Activated T-helper 1 cell treated with anti-CD3 and anti-CD28 coated beads, Interleukin-12 subunit alpha, Interleukin-12 subunit beta, Interleukin-2, Interleukin-4 antibody, amounts not matched to agents 30 ng/mL and 10 ng/mL and 1 ng/mL, durations not matched to agents 14 hours and 24 hours and 36 hours (primary cell): ENCODE data around the gene TTC21B. TPM values are rescaled to one million over a fixed set of nuclear protein-coding genes. Genes with fewer than 3 reads are reported as not detected.

ENCODE experiments used
- DNase-seq: peaks from one replicate; pipeline ENCODE4 v3.0.0; 2021; ENCODE audit warnings: low spot score
- H3K27ac Mint-ChIP-seq: one replicate; pipeline ENCODE4 v1.8.0; 2021; ENCODE audit warnings: mild to moderate bottlenecking, mixed read lengths
- H3K27me3 Mint-ChIP-seq: one replicate; pipeline ENCODE4 v1.8.0; 2022; ENCODE audit warnings: mild to moderate bottlenecking, moderate library complexity, mixed read lengths; ENCODE audit not compliant: insufficient read depth
- H3K36me3 Mint-ChIP-seq: one replicate; pipeline ENCODE4 v1.8.0; 2021; ENCODE audit warnings: low read depth, mixed read lengths
- H3K4me1 Mint-ChIP-seq: one replicate; pipeline ENCODE4 v1.8.0; 2021; ENCODE audit warnings: low read depth, mixed read lengths
- H3K4me3 Mint-ChIP-seq: one replicate; pipeline ENCODE4 v1.8.0; 2021; ENCODE audit warnings: mild to moderate bottlenecking, moderate library complexity, mixed read lengths
- H3K9me3 Mint-ChIP-seq: one replicate; pipeline ENCODE4 v1.8.0; 2021; ENCODE audit warnings: mixed read lengths
- intact Hi-C: fragments of 100-400 bp; cut with micrococcal nuclease; formaldehyde crosslinking; loops from one replicate; pipeline ENCODE4 v1.15.1; 2024
- total RNA-seq: library from RNA; stranded (reverse); gene quantifications from 2 replicates; pipeline ENCODE4 v1.2.3, GENCODE V29; 2022

Gene TTC21B
- total RNA-seq, 1 donor from 2014 or later = 21.0 TPM

DNA sequence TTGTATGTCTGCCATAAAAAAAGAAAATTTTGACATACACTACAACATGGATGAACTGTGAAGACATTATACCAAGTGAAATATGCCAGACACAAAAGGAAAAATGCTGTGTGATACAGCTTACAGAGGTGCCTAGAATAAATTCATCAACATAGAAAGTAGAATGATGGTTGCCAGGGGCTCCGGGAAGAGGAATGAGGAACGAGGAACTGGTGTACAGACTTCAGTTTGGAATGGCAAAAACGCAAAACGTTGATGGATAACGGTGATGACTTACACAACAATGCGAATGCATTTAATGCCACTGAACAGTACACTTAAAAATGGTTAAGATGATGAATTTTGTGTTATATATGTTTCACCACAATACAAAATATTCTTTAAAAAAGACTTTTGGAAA lies 61.0 kb downstream of the TTC21B start:
- H3K36me3 Mint-ChIP-seq = peaks cover 26% of the 10 kb centered on the region
- no peaks in the 10 kb centered on the region for H3K27me3 Mint-ChIP-seq
- H3K4me1 Mint-ChIP-seq = no peaks in the 10 kb centered on the region
- intact Hi-C loops = no loop called here
- DNase-seq = no peak
- H3K27ac Mint-ChIP-seq = no peak overlapping the region
- no peak overlapping the region for H3K4me3 Mint-ChIP-seq
- no peaks in the 10 kb centered on the region for H3K9me3 Mint-ChIP-seq

DNA sequence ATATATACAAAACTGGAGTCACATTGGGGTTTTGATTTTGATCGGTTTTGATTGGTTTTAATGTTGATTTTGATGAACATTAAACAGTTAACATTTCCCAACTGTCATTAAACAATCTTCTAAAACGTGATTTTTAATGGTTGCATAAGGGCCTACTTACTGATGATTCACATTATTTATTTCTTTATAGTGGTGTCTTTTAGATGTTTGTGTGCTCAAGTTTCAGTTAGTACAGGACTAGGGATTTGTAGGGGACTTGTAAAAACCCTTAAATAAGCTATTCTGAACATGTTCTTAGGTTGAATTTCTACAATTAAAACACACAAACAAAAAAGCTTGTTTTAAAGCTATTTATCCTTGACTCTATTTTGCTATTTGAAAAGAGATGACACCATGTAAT lies 61.6 kb downstream of the TTC21B start:
- Mint-ChIP-seq H3K4me1 (no peaks in the 10 kb centered on the region), H3K27ac (no peak overlapping the region), H3K9me3 (no peaks in the 10 kb centered on the region), H3K36me3 (peaks cover 22% of the 10 kb centered on the region), H3K27me3 (no peaks in the 10 kb centered on the region), H3K4me3 (no peak overlapping the region)
- intact Hi-C loops = no loop called here
- DNase-seq = no peak

GRCh38 chr2:165891345-165891744 lies 62.2 kb downstream of the TTC21B start:
- Mint-ChIP-seq H3K4me3 (no peak overlapping the region), H3K27ac (no peak overlapping the region), H3K36me3 (peaks cover 22% of the 10 kb centered on the region), H3K4me1 (no peaks in the 10 kb centered on the region), H3K27me3 (no peaks in the 10 kb centered on the region), H3K9me3 (no peaks in the 10 kb centered on the region)
- intact Hi-C loops = no loop called here
- DNase-seq = no peak

DNA sequence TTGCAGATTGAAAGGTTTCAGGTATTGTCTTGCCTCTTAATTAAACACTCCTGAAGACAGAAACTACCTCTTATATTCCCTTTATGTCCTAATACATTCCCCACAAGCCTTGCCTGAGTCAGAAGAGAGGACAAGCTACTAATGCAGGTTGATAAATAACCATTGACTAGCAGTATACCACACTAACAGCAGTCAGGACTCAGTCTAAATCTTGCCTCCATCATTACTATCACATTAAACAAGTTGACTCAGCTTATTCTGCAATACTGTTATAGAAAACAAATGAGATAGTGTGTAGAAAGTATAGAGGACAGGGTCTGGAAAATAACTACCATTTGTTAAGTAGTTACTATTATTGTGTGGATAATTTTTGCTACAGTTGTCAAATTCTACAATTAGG lies 63.8 kb downstream of the TTC21B start:
- Mint-ChIP-seq H3K4me1 (no peaks in the 10 kb centered on the region), H3K27ac (no peak overlapping the region), H3K36me3 (peaks cover 27% of the 10 kb centered on the region), H3K27me3 (no peaks in the 10 kb centered on the region), H3K4me3 (no peak overlapping the region), H3K9me3 (no peaks in the 10 kb centered on the region)
- no peak for DNase-seq
- intact Hi-C loops = no loop called here

DNA sequence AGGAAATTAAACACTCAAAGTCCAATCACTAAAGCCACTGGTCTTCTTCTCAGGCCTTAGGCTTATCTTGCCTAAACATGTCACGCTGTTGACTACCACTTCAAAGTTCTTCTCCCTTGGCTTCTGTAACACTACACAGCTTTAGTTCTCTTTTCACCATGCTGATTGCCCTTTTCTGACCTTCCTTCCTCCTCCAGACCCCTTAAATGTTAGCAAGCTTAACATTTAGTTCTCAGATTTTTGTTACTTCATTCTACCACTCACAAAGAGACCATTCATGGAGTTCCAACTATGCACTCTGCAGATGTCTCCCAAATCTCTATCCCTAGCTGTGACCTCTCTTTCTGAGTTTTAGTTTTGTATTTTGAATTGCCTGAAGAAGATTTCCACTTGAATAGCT lies 64.4 kb downstream of the TTC21B start:
- no peaks in the 10 kb centered on the region for H3K9me3 Mint-ChIP-seq
- H3K4me1 Mint-ChIP-seq = no peaks in the 10 kb centered on the region
- no peak overlapping the region for H3K4me3 Mint-ChIP-seq
- peaks cover 29% of the 10 kb centered on the region for H3K36me3 Mint-ChIP-seq
- no peak overlapping the region for H3K27ac Mint-ChIP-seq
- H3K27me3 Mint-ChIP-seq = no peaks in the 10 kb centered on the region
- intact Hi-C loops = no loop called here
- DNase-seq = no peak

DNA sequence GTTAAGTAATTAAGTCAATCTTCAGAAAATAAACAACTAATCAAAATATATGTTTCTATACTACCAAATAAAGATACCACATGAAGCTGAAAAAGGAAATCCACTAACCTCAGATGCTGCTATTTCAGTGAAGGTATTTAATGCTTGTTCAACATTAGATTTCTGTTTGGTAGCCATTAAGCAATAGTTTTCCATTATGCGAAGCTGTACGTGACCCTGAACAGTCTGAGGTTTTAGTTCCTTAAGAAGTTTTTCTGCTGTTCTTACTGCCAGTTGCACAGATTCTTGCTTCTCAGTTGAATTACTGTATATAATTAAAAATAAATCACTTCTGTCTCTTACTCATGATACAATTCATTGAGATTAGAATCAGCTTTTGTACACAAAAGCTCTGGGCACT lies 65.4 kb downstream of the TTC21B start:
- H3K27me3 Mint-ChIP-seq = no peaks in the 10 kb centered on the region
- no peak overlapping the region for H3K4me3 Mint-ChIP-seq
- no peaks in the 10 kb centered on the region for H3K4me1 Mint-ChIP-seq
- no peak overlapping the region for H3K27ac Mint-ChIP-seq
- H3K36me3 Mint-ChIP-seq = peaks cover 28% of the 10 kb centered on the region
- DNase-seq = no peak
- intact Hi-C loops = no loop called here
- H3K9me3 Mint-ChIP-seq = no peaks in the 10 kb centered on the region

GRCh38 chr2:165886487-165887146 lies 67.0 kb downstream of the TTC21B start:
- no peak overlapping the region for H3K4me3 Mint-ChIP-seq
- no peaks in the 10 kb centered on the region for H3K4me1 Mint-ChIP-seq
- no peak overlapping the region for H3K27ac Mint-ChIP-seq
- H3K27me3 Mint-ChIP-seq = no peaks in the 10 kb centered on the region
- DNase-seq = no peak
- no peaks in the 10 kb centered on the region for H3K9me3 Mint-ChIP-seq
- intact Hi-C loops = no loop called here
- peaks cover 27% of the 10 kb centered on the region for H3K36me3 Mint-ChIP-seq

DNA sequence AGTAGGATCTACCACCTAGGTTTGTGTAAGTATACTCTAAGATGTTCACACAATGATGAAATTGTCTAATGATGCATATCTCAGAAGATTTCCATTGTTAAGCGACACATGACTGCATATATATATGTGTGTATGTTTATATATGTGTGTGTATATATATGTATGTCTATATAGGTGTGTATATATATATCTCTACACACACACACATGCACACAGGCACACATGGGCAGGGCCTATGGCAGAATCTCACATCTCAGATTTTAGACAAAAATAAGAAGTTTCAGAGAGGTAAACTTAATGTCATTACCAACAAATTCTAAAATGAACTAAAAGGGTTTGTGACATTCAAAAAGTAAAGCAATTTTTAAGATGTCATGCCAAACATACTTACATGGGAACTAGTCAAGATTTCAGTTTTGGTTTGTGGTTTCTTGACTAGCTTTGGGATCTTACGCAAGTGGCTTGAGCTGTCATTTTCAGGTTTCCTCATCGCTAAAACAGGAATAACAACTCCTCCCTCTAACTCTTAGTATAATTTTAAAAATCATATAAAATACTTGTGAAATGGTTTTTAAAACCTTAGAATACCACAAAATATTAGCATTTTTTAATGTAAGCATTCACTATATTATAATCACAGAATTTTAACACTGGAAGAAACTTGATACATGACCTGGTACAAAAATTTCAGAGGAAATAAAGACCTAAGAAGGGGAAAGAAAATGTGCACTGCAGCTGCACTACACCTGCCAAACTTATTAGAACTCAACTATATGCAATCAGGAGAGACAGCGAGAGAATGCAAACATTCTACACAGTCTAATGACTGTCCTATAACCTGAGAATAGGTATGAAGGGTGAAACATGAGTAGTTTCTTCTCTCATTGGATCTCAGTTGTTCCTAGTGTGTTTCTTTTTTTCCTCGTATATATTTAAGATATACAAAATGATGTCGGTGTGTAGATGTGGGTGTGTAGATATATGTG lies 75.7 kb downstream of the TTC21B start:
- no peak for DNase-seq
- H3K36me3 Mint-ChIP-seq = peaks cover 15% of the 10 kb centered on the region
- no peaks in the 10 kb centered on the region for H3K9me3 Mint-ChIP-seq
- intact Hi-C loops = loop anchor here (10.0 kb wide), 1 partner anchor 247 kb away; the partner anchor contains the start of gene SCN1A
- peaks cover 34% of the 10 kb centered on the region for H3K4me1 Mint-ChIP-seq
- H3K4me3 Mint-ChIP-seq = peak overlapping the region; percentile 15
- H3K27me3 Mint-ChIP-seq = no peaks in the 10 kb centered on the region
- H3K27ac Mint-ChIP-seq = peak overlapping the region; percentile 36

- no peaks in the 10 kb centered on the region for H3K27me3 Mint-ChIP-seq
- no peaks in the 10 kb centered on the region for H3K9me3 Mint-ChIP-seq
- no peak overlapping the region for H3K27ac Mint-ChIP-seq
- intact Hi-C loops = loop anchor here (10.0 kb wide), 1 partner anchor 248 kb away; the partner anchor contains the start of gene SCN1A
- H3K4me3 Mint-ChIP-seq = no peak overlapping the region
- H3K36me3 Mint-ChIP-seq = peaks cover 13% of the 10 kb centered on the region
- peaks cover 34% of the 10 kb centered on the region for H3K4me1 Mint-ChIP-seq
- no peak for DNase-seq
These were observed 76.9 kb downstream of the TTC21B start for GRCh38 chr2:165876712-165877111.

DNA sequence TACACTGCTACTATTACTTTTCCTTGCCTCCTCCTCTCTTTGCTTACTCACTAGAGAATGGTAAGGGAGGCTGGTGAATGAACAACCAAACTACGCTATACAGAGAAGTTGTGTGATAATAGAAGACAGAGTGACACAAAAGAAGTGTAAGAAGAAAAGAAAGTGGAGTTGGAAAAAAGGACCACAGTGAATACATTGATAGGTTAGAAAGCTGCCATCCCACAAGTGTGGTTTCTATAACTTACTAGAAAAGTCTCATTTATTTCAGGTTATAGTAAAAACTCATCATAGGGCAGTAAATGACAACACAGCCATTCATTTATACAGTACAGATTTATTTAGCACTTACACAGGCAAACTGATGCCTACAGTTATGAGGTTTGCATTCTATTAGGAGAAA lies 77.3 kb downstream of the TTC21B start:
- H3K27me3 Mint-ChIP-seq = no peaks in the 10 kb centered on the region
- peaks cover 11% of the 10 kb centered on the region for H3K36me3 Mint-ChIP-seq
- no peak for DNase-seq
- no peak overlapping the region for H3K27ac Mint-ChIP-seq
- H3K9me3 Mint-ChIP-seq = no peaks in the 10 kb centered on the region
- peaks cover 34% of the 10 kb centered on the region for H3K4me1 Mint-ChIP-seq
- intact Hi-C loops = loop anchor here (10.0 kb wide), 1 partner anchor 249 kb away; the partner anchor contains the start of gene SCN1A
- H3K4me3 Mint-ChIP-seq = no peak overlapping the region

GRCh38 chr2:165874445-165875039 lies 79.0 kb downstream of the TTC21B start:
- Mint-ChIP-seq H3K27ac (no peak overlapping the region), H3K9me3 (no peaks in the 10 kb centered on the region), H3K4me3 (no peak overlapping the region), H3K36me3 (peaks cover 12% of the 10 kb centered on the region), H3K4me1 (peaks cover 34% of the 10 kb centered on the region), H3K27me3 (no peaks in the 10 kb centered on the region)
- intact Hi-C loops = loop anchor here (1.0 to 10.0 kb wide), 5 partner anchors 80 to 882 kb away; partner anchors contain the start of genes GALNT3 and SCN1A
- DNase-seq = peak; percentile 9

GRCh38 chr2:165872101-165872791 lies 81.3 kb downstream of the TTC21B start:
- H3K4me3 Mint-ChIP-seq = no peak overlapping the region
- intact Hi-C loops = loop anchor here (10.0 kb wide), 1 partner anchor 253 kb away; the partner anchor contains the start of gene SCN1A
- DNase-seq = no peak
- H3K27ac Mint-ChIP-seq = no peak overlapping the region
- peaks cover 13% of the 10 kb centered on the region for H3K36me3 Mint-ChIP-seq
- H3K4me1 Mint-ChIP-seq = peaks cover 21% of the 10 kb centered on the region
- H3K27me3 Mint-ChIP-seq = no peaks in the 10 kb centered on the region
- no peaks in the 10 kb centered on the region for H3K9me3 Mint-ChIP-seq
